Duodenal mucosa (tissue), 2 donors: ENCODE results near the gene IFITM5.
A peak's percentile ranks its signal among the peaks of the same experiment; 100 is the strongest.

ENCODE experiments used
- H3K27ac ChIP-seq: one replicate; pipeline ENCODE4 v1.7.0; 2013; ENCODE audit warnings: low read depth, low read length
- H3K27me3 ChIP-seq, 2 donors: one replicate each; pipeline ENCODE4 v1.7.0; 2013; ENCODE audit warnings: low read length in 2 of 2, control low read depth in 1 of 2; ENCODE audit not compliant: insufficient read depth in 2 of 2, control insufficient read depth in 1 of 2
- H3K36me3 ChIP-seq, 2 donors: one replicate each; pipeline ENCODE4 v1.7.0; 2013; ENCODE audit warnings: low read length in 2 of 2, control low read depth in 1 of 2; ENCODE audit not compliant: insufficient read depth in 2 of 2, control insufficient read depth in 1 of 2
- H3K4me1 ChIP-seq, 2 donors: one replicate each; pipeline ENCODE4 v1.7.0; 2013; ENCODE audit warnings: low read length in 2 of 2, control low read depth in 1 of 2; ENCODE audit not compliant: insufficient read depth in 2 of 2, control insufficient read depth in 1 of 2
- H3K4me3 ChIP-seq, 2 donors: one replicate each; pipeline ENCODE4 v1.7.0; 2013; ENCODE audit warnings: low read length in 2 of 2, low read depth in 1 of 2
- H3K9ac ChIP-seq, 2 donors: one replicate each; pipeline ENCODE4 v1.7.0; 2013; ENCODE audit warnings: low read length in 2 of 2, low read depth in 1 of 2
- H3K9me3 ChIP-seq, 2 donors: one replicate each; pipeline ENCODE4 v1.7.0; 2013; ENCODE audit warnings: low read length in 2 of 2, control low read depth in 1 of 2; ENCODE audit not compliant: control insufficient read depth in 1 of 2

IFITM5 gene

DNA sequence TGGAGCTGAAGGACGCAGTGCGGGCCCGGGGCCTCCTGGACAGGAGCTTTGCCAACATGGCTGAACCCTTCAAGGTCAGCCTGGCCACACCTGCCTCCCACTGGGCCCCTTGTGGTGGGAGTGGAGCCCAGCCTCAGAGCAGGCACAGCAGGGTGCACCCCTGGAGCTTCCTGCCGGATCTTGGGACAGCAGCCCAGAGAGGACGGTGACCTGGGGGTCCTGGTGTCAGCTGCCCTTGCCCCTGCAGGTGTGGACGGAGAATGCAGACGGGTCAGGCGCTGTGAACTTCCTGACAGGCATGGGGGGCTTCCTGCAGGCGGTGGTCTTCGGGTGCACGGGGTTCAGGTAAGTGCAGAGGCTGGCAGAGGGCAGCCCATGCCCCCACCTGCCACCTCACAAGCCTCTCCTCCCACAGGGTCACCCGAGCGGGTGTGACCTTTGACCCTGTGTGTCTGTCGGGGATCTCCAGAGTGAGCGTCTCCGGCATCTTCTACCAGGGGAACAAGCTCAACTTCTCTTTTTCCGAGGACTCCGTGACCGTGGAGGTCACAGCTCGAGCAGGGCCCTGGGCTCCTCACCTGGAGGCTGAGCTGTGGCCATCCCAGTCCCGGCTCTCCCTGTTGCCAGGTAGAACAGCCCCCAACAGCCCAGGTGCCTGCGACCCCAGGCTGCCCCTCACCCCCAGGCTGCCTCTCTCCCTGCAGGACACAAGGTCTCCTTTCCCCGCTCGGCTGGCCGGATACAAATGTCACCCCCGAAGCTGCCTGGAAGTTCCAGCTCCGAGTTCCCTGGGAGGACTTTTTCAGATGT, 5.3 kb downstream of the IFITM5 start:
- Histone ChIP-seq H3K27ac (no peak overlapping the region), H3K36me3 (peaks cover 0 to 35% of the 10 kb centered on the region in 2 donors), H3K27me3 (peaks cover 0 to 8% of the 10 kb centered on the region in 2 donors), H3K9me3 (no peaks in the 10 kb centered on the region), H3K4me3 (no peak overlapping the region), H3K4me1 (peaks cover 10 to 27% of the 10 kb centered on the region in 2 donors), H3K9ac (no peak overlapping the region)

DNA sequence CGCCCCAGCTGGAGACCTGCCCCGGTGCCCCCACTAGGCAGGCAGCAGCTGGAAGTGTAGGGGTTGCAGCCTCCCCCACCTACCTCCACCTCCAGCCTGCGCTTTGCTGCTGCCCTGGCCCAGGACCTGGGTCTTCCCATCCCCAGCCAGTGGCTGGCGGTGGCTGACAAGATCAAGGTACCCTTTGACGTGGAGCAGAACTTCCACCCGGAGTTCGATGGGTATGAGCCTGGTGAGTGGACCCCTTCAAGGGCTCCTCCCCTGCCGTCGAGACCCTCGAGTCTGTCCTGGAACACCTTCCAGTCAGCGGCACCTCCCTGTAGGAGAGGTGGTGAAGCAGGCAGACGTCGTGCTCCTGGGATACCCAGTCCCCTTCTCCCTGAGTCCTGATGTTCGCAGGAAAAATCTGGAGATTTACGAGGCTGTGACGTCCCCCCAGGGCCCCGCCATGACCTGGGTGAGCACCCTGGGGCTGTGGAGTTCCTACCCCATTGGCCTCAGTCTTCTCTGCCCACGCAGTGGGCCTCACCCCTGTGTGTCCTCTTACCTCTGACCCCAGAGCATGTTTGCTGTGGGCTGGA, 6.0 kb downstream of the IFITM5 start:
- Histone ChIP-seq H3K4me3 (no peak overlapping the region), H3K27ac (no peak overlapping the region), H3K36me3 (peaks cover 0 to 35% of the 10 kb centered on the region in 2 donors), H3K4me1 (peaks cover 10 to 26% of the 10 kb centered on the region in 2 donors), H3K9ac (no peak overlapping the region), H3K27me3 (peaks cover 0 to 8% of the 10 kb centered on the region in 2 donors), H3K9me3 (no peaks in the 10 kb centered on the region)

DNA sequence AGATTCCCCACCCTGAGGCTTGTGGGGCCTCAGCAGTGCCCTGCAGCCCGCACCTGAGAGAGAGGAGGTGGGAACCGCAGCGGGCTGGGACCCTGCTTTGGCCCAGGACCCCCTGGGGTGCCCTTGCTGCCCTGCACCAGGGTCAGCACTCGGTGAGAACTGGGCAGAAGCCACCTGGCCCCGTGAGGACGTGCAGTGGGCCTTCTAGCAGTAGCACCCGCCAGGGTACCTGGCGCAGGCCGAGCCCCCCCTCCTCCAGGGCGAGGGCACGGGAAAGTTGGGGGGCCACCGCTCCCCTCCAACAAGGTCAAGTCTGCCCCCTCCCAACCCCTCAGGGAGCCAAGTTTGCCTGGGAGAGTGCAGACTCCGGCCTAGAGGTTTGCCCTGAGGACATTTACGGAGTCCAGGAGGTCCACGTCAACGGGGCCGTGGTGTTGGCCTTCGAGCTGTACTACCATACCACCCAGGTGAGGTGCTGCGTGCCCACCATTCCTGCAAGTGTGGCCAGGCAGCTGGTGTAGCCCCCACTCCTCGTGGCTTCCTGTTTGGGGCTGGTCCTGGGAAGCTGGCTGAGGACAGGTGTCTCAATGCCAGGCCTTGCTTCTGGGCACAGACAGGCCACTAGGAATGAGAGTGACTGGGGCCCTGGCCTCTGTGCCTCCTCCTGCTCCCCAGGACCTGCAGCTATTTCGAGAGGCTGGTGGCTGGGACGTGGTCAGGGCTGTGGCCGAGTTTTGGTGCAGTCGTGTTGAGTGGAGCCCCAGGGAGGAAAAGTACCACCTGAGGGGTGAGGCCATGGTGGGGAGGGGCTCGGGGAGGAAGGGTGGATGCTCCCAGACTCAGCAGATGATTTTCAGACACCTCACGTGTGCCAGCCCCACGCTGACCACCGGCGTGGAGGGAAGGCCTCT, 6.9 kb downstream of the IFITM5 start:
- Histone ChIP-seq H3K27ac (no peak overlapping the region), H3K27me3 (no peaks in the 10 kb centered on the region), H3K4me3 (no peak overlapping the region), H3K36me3 (peaks cover 0 to 35% of the 10 kb centered on the region in 2 donors), H3K9ac (no peak overlapping the region), H3K9me3 (no peaks in the 10 kb centered on the region), H3K4me1 (peaks cover 10 to 25% of the 10 kb centered on the region in 2 donors)

DNA sequence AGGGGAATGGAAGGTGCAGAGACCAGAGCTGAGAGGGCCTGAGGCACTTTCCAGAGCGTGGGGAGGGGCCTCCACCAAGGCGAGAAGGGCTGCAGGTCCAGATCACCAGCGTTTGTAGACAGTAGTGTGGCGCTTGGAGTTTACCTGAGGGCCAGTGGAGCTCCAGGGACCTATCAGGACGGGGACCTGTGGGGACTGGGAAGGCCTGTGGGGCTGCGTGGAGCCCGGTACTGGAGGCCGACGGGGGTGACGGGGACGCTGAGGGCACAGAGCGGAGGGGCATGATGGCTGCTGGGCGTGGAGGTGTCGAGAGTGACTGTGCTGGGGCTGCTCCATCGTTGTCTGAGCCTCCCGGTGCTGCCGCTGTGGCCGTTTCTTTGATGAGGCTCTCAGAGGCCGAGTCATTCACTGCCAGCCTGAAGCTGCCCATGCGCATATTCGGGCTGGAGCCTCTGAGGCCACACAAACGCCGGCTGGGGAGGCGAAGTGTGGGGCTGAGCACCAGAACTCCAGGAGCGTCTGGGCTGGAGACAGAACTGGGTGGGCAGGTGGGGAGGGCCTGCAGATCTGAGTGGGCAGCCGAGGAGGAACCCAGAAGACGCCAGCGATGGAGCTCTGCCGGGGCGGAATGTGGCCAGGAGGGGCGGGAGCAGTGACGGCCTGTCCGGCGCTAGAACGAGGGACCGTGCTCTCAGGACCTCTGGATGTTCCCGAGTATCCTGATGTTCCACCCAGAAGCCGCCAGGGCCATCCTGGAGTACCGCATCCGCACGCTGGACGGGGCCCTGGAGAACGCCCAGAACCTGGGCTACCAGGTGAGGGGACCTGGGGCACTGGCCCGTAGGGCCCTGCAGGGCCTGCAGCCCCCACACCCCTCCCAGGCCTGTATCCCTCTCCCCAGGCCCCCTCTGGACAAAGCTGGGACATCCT, 7.8 kb downstream of the IFITM5 start:
- Histone ChIP-seq H3K4me3 (no peak overlapping the region), H3K9ac (no peak overlapping the region), H3K27me3 (no peaks in the 10 kb centered on the region), H3K36me3 (peaks cover 0 to 35% of the 10 kb centered on the region in 2 donors), H3K9me3 (no peaks in the 10 kb centered on the region), H3K27ac (no peak overlapping the region), H3K4me1 (peaks cover 9 to 20% of the 10 kb centered on the region in 2 donors)

DNA sequence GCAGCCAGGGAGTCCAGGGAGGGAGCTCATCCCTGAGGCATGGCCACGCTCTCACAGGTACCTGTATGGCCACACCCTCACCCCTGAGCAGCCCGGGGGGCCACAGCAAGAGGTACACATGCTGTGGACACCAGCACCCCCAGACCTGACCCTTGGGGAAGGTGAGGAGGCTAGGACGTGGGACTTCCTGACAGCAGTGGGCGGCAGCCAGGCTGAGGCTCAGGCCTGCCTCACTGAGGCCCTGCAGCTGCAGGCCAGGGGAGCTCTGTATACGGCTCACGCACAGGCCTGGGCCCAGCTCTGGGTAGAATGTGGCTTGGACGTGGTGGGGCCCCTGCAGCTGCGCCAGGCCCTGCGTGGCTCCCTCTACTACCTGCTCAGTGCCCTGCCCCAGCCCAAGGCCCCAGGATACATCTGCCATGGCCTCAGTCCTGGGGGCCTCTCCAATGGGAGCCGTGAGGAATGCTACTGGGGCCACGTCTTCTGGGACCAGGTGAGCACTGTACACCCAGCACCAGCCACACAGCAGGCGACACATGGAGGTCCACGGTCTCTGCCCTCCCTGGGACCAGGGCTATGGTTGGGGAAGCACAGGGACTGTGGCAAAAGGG, 8.6 kb downstream of the IFITM5 start:
- Histone ChIP-seq H3K36me3 (peaks cover 0 to 37% of the 10 kb centered on the region in 2 donors), H3K9ac (no peak overlapping the region), H3K9me3 (no peaks in the 10 kb centered on the region), H3K4me1 (peaks cover 10 to 25% of the 10 kb centered on the region in 2 donors), H3K4me3 (no peak overlapping the region), H3K27me3 (no peaks in the 10 kb centered on the region), H3K27ac (no peak overlapping the region)

DNA sequence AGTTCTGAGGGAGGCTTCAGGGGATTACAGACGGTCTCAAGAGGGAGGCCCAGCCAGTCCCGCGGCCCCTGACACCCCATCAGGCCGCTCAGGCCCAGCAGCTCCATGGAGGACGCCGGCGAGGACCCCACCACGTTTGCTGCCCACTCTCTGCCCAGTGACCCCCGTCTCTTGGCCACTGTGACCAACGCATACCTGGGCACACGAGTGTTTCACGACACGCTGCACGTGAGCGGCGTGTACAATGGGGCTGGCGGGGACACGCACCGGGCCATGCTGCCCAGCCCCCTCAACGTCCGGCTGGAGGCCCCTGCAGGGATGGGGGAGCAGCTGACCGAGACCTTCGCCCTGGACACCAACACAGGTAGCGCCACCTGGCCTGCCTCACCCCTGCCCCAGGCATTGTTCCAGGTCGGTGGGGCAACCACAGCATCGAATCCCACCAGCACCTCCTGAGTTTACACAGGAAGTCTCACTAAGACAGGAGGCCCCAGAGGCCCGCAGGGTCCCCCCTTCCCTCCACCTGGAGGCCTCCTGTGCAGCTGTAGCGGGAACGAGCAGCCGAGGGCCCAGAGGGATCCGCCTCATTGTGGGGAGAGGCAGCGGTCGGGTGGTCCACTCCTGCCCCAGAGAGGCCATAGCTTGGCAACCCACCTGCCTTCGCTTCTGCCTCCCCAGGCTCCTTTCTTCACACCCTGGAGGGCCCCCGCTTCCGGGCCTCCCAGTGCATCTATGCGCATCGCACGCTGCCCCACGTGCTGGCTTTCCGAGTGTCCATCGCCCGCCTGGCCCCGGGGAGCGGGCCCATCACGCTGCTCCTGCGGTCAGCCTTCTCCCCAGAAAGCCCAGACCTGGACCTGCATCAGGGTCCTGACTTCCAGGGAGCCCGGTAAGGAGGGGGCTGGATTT, 9.4 kb downstream of the IFITM5 start:
- H3K4me3 ChIP-seq: peak overlapping the region; percentile 61 to 62
- no peaks in the 10 kb centered on the region for H3K9me3 ChIP-seq
- H3K36me3 ChIP-seq: peaks cover 0 to 43% of the 10 kb centered on the region in 2 donors
- peak overlapping the region; percentile 29 to 47 for H3K9ac ChIP-seq
- no peaks in the 10 kb centered on the region for H3K27me3 ChIP-seq
- H3K27ac ChIP-seq: no peak overlapping the region
- peaks cover 13 to 26% of the 10 kb centered on the region in 2 donors for H3K4me1 ChIP-seq

DNA sequence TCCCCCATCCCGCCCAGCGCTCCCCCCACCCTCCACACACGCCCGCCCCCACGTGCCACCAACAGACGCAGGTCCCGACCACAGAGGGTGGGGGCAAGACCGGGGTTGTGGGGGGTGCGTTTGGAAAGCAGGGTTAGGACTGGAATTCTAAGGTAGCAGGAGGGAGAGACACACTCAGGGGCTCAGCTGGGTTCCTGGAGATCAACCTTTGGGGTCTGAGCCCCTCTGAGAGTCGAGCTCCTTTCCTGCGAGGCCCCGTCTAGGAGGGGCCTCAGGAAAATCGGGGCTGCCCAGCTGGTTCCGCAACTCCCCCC, 10.0 kb downstream of the IFITM5 start:
- H3K9me3 ChIP-seq: no peaks in the 10 kb centered on the region
- peak overlapping the region; percentile 29 to 47 for H3K9ac ChIP-seq
- H3K27me3 ChIP-seq: no peaks in the 10 kb centered on the region
- H3K27ac ChIP-seq: no peak overlapping the region
- H3K4me3 ChIP-seq: peak overlapping the region; percentile 61 to 62
- H3K4me1 ChIP-seq: peaks cover 13 to 27% of the 10 kb centered on the region in 2 donors
- peaks cover 0 to 41% of the 10 kb centered on the region in 2 donors for H3K36me3 ChIP-seq

DNA sequence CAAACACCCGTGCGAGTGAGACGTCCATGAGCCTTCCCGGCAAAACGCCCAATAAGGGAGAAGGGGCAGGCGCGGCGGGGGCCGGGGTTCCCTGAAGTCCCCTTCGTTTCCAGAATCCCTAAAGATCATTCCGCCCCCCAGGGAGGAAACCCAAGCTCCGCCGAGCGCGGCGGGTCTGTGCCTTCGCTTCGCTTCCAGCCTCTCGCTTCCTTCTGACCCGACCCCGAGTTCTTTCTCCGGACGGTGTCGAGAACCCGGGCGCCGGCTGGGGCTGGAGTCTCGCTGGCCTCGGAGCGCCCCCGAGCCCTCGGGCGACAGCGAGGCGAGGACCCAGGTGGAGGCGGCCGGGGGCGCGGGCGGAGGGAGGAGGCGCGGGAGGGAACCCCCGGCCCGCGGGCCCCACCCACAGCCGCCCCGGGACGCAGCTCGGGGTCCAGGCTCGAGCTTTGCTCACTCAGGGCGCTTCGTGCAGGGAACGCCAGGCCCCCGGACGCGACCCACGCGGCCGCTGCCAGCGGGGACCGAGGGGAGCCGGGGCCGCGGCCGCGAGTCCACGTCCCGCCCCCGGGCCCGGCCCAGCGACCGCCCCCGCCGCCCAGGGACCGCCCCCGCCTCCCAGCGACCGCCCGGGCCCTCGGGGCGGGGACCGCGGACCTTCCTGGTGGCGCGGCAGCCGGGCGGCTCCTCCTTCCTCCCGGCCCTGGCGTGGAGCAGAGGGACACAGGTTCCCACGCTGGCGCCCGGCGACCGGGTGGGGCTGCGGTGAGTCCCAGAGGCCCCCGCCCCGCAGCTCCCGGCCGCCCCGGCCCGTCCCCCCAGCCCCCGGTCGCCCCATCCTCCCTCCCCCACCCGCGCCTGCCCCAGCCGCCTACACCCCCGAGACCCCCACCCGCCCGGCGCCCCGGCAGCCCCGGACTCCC, 10.6 kb downstream of the IFITM5 start, which contains the start of gene PGGHG:
PGGHG (plus strand) TSS at position 649 of the 920 bp plus-strand sequence. CDS start 691 bp downstream, outside the sequence.
- Histone ChIP-seq H3K9me3 (no peaks in the 10 kb centered on the region), H3K27ac (peak within 1 kb of the TSS; percentile 82), H3K9ac (peak within 1 kb of the TSS; percentile 79 to 86), H3K36me3 (peaks cover 0 to 44% of the 10 kb centered on the region in 2 donors), H3K27me3 (no peaks in the 10 kb centered on the region), H3K4me3 (peak within 1 kb of the TSS; percentile 77 to 78), H3K4me1 (peaks cover 13 to 33% of the 10 kb centered on the region in 2 donors)
